Stomach (tissue), 4 donors: ENCODE data around the gene USP3.

Source experiments
- CTCF ChIP-seq, 7 experiments: fragments of 450-650 bp in 4 of 7; fragments of 200-600 bp in 3 of 7; sonication (generic) in 3 of 7; IDR thresholded peaks; one replicate each; pipeline ENCODE4 v1.5.1; 2016 to 2019; ENCODE audit warnings: antibody characterized with exemption in 7 of 7, control low read depth in 2 of 7, mild to moderate bottlenecking in 1 of 7
- POLR2AphosphoS5 ChIP-seq, 3 donors: sonication (generic); formaldehyde crosslinking; IDR thresholded peaks; one replicate each; pipeline ENCODE4 v1.6.1; 2016; ENCODE audit warnings: antibody characterized with exemption in 3 of 3

GRCh38 chr15:63461230-63461985, 43.0 kb upstream of the USP3 start:
- peak in 3 of 7 experiments; percentile 9 to 23 (median 13) for TF ChIP-seq CTCF (IDR thresholded peaks at IDR 0.05)
- TF ChIP-seq POLR2AphosphoS5 (IDR thresholded peaks at IDR 0.05), result no peak
